Mesodermal cell (in vitro differentiated cells): ENCODE data around the gene RAD52.

ENCODE experiments used
- H3K27ac ChIP-seq: 2 replicates; pipeline ENCODE4 v1.7.0; 2013; ENCODE audit warnings: mild to moderate bottlenecking, low read depth, low read length, moderate library complexity; ENCODE audit not compliant: severe bottlenecking
- H3K36me3 ChIP-seq: 2 replicates; pipeline ENCODE4 v1.7.1; 2013; ENCODE audit warnings: mild to moderate bottlenecking, low read length, moderate library complexity; ENCODE audit not compliant: control insufficient read depth, insufficient read depth
- H3K4me1 ChIP-seq: one replicate; pipeline ENCODE4 v1.7.1; 2013; ENCODE audit warnings: mild to moderate bottlenecking, low read length; ENCODE audit not compliant: insufficient read depth, control insufficient read depth, poor library complexity, severe bottlenecking
- H3K4me3 ChIP-seq: 2 replicates; pipeline ENCODE4 v1.7.0; 2013; ENCODE audit warnings: low read length, control low read depth, mild to moderate bottlenecking; ENCODE audit not compliant: insufficient read depth, poor library complexity, severe bottlenecking; ENCODE audit errors: extremely low read depth
- H3K9me3 ChIP-seq: 2 replicates; pipeline ENCODE4 v1.7.1; 2013; ENCODE audit warnings: mild to moderate bottlenecking, low read length, moderate library complexity; ENCODE audit not compliant: control insufficient read depth
- WGBS, 2 experiments: methylation state at CpG; one replicate each; pipeline ENCODE4 v1.1.5; 2013; ENCODE audit warnings: missing lambda C conversion rate in 2 of 2; ENCODE audit not compliant: insufficient coverage in 2 of 2; 5-methylcytosine and 5-hydroxymethylcytosine counted together

The RAD52 gene

DNA sequence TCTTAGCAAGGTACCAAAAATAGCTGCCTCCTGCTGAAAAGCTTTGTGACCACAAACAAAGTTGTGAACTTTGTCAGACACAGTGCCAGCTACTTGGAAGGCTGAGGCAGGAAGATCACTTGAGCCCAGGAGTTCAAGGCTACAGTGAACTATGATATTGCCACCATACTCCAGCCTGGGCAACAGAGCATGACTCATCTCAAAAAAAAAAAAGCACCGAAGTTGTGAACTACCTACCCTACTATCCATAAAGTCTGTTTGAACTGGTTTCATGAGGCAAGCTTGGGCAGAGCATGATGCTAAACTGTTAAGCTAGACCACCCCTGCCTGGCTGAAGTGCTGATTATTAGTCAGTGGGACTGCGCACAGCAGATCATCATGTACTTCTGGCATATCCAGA is 75.5 kb downstream of the RAD52 start:
- H3K9me3 ChIP-seq = no peaks in the 10 kb centered on the region
- no peak overlapping the region for H3K27ac ChIP-seq
- H3K36me3 ChIP-seq = peaks cover 51% of the 10 kb centered on the region
- WGBS, 2 experiments = 80 to 100% methylated on average over 1 of the region's 2 CpGs
- no peaks in the 10 kb centered on the region for H3K4me1 ChIP-seq
- no peak overlapping the region for H3K4me3 ChIP-seq

DNA sequence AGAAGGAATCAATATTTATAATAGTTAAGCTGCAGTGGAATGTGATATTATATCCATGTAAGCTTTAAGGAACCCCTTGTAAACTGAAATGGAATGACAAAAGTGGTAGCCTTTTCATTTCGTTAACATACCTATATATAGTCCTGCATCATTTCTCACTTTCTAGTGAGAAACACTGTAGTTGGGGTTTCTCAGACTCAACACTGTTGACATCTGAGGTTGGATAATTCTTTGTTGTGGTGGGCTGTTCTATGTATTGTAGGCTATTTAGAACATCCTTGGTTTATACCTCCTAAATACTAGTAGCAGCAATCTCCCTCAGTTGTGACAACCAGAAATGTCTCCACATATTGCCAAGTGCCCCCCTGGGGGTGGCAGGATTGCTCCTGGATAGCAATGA is 79.1 kb downstream of the RAD52 start:
- Histone ChIP-seq H3K36me3 (peaks cover 64% of the 10 kb centered on the region), H3K4me1 (no peaks in the 10 kb centered on the region), H3K4me3 (no peak overlapping the region), H3K9me3 (no peaks in the 10 kb centered on the region), H3K27ac (no peak overlapping the region)
- no CpG with 5 or more reads among the region's 1 CpG for WGBS, 2 experiments

DNA sequence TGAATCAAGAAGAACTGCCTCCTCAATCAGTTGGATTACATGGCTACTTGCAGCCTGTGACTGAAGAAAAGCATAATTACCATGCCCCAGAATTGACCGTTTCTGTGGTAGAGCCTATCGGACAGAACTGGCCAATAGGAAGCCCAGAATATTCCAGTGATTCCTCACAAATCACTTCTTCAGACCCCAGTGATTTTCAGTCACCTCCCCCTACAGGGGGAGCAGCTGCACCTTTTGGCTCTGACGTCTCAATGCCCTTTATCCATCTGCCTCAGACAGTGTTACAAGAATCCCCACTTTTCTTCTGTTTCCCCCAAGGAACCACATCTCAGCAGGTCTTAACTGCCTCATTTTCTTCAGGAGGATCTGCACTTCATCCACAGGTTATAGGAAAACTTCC is 80.8 kb downstream of the RAD52 start:
- H3K9me3 ChIP-seq = no peaks in the 10 kb centered on the region
- WGBS, 2 experiments = 67 to 73% methylated on average over 3 of the region's 3 CpGs
- H3K27ac ChIP-seq = no peak overlapping the region
- no peaks in the 10 kb centered on the region for H3K4me1 ChIP-seq
- H3K4me3 ChIP-seq = no peak overlapping the region
- peaks cover 72% of the 10 kb centered on the region for H3K36me3 ChIP-seq

DNA sequence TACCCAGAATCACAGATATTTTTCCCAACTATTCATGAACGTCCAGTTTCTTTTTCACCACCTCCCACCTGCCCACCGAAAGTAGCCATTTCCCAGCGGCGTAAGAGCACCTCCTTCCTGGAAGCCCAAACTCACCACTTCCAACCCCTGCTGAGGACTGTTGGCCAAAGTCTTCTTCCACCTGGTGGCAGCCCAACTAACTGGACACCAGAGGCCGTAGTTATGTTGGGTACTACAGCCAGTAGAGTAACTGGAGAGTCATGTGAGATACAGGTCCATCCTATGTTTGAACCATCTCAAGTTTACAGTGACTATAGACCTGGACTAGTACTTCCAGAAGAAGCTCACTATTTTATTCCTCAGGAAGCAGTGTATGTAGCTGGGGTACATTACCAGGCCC is 81.6 kb downstream of the RAD52 start:
- Histone ChIP-seq H3K4me3 (no peak overlapping the region), H3K9me3 (no peaks in the 10 kb centered on the region), H3K36me3 (peaks cover 73% of the 10 kb centered on the region), H3K27ac (no peak overlapping the region), H3K4me1 (no peaks in the 10 kb centered on the region)
- 93 to 95% methylated on average over 4 to 5 of the region's 5 CpGs for WGBS, 2 experiments

DNA sequence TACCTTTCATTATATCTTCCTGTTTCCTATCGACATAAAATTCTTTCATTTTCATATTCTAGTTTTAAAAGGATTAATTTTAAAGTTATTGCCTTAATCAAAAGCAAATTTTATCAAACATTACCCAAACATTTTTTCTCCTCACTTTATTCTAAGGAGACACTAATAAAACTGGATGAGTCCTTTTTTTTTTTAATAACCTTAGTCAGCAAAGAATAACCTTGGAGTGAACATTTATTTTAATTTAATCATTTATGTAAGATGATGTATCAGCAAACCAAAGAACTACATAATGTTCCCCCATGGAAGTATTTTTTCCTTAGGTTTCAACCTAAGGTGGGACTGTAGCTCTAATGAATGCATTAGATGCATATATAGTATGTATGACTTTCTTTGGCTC is 83.9 kb downstream of the RAD52 start:
- WGBS, 2 experiments = no CpG with 5 or more reads among the region's 1 CpG
- H3K9me3 ChIP-seq = no peaks in the 10 kb centered on the region
- H3K4me1 ChIP-seq = no peaks in the 10 kb centered on the region
- no peak overlapping the region for H3K4me3 ChIP-seq
- H3K27ac ChIP-seq = no peak overlapping the region
- peaks cover 74% of the 10 kb centered on the region for H3K36me3 ChIP-seq

DNA sequence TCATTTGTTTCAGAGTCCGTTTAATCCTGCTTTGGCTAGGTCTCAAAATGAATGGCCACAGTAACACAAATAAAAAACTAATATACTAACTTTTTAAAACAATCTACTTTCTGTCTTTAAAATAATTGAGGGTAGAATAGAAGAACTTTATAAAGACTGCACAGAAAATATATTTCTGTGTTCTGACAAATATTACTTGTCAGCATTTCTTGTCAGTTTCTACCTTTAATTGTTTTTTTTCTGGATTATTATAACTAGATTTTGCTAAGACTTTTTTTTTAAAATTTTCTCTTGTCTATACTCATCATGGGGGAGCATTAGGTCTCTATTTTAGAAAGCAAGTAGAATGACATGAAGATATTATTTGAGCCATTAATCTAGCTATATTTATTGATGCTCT is 86.2 kb downstream of the RAD52 start:
- no peaks in the 10 kb centered on the region for H3K9me3 ChIP-seq
- WGBS, 2 experiments = no CpG with 5 or more reads among the region's 1 CpG
- H3K36me3 ChIP-seq = peaks cover 72% of the 10 kb centered on the region
- H3K4me1 ChIP-seq = no peaks in the 10 kb centered on the region
- H3K27ac ChIP-seq = no peak overlapping the region
- no peak overlapping the region for H3K4me3 ChIP-seq

DNA sequence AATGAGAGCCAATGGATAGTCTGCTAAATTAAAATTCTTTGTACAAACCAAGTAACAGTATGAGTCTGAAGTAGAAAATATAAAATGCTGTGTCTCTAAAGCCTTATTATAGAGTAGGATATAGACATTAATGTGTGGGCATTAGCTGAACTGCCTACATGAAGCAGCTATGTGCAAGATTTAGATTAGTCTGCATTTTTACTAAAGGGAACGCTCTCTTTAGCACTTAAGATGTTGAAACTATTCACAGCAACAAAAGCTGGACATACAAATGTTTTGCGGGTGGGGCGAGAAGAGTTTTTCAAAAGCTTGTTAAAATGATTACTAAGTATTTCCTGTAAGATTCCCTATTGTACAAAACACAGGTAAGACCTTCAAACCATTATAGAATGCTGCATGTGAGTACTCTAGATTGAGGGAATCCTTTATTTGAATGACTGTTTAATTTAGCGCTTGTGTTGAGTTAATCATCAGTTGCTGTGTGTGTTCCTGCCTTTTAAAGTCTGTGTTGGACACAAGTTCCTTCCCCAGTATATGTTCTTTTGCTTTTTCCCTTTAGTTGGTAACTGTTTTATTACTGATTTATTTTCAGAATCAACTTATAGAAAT is 87.1 kb downstream of the RAD52 start:
- 100% methylated on average over 1 of the region's 4 CpGs; no CpG with 5 or more reads in 1 of the 2 experiments for WGBS, 2 experiments
- no peak overlapping the region for H3K4me3 ChIP-seq
- H3K36me3 ChIP-seq = peaks cover 71% of the 10 kb centered on the region
- no peaks in the 10 kb centered on the region for H3K9me3 ChIP-seq
- H3K27ac ChIP-seq = no peak overlapping the region
- peaks cover 3% of the 10 kb centered on the region for H3K4me1 ChIP-seq
